WTC11 (cell line): ENCODE results near the gene PRPSAP1.

ENCODE experiments used
- ATF3 ChIP-seq: sonication (generic); formaldehyde crosslinking; conservative IDR thresholded peaks from 2 replicates; pipeline ENCODE4 v1.8.1; 2022; ENCODE audit warnings: mild to moderate bottlenecking, missing genetic modification reagents
- CTCF ChIP-seq: fragments of 200-600 bp; IDR thresholded peaks from 2 replicates; pipeline ENCODE4 v1.8.0; 2022; ENCODE audit warnings: antibody characterized with exemption
- E2F4 ChIP-seq: sonication (generic); formaldehyde crosslinking; IDR thresholded peaks from 2 replicates; pipeline ENCODE4 v1.8.1; 2022; ENCODE audit warnings: low read depth, mild to moderate bottlenecking, moderate library complexity, missing genetic modification reagents, borderline replicate concordance
- GABPB1 ChIP-seq: sonication (generic); formaldehyde crosslinking; IDR thresholded peaks from 2 replicates; pipeline ENCODE4 v1.8.1; 2023; ENCODE audit warnings: mild to moderate bottlenecking, missing genetic modification reagents
- GTF2I ChIP-seq: fragments of 250-450 bp; sonication (Bioruptor Pico); conservative IDR thresholded peaks from 2 replicates; pipeline ENCODE4 v1.4.0; 2021; ENCODE audit warnings: mild to moderate bottlenecking
- HMGXB4 ChIP-seq: sonication (generic); formaldehyde crosslinking; IDR thresholded peaks from 2 replicates; pipeline ENCODE4 v1.8.1; 2023; ENCODE audit warnings: mild to moderate bottlenecking, moderate library complexity, missing genetic modification reagents
- IRF1 ChIP-seq: sonication (generic); formaldehyde crosslinking; IDR thresholded peaks from 2 replicates; pipeline ENCODE4 v1.8.0; 2023; ENCODE audit warnings: missing genetic modification reagents
- JUN ChIP-seq: sonication (generic); formaldehyde crosslinking; IDR thresholded peaks from 2 replicates; pipeline ENCODE4 v1.8.0; 2023; ENCODE audit warnings: mild to moderate bottlenecking, missing genetic modification reagents
- NR2C2 ChIP-seq: sonication (generic); formaldehyde crosslinking; IDR thresholded peaks from 2 replicates; pipeline ENCODE4 v1.8.0; 2022; ENCODE audit warnings: mild to moderate bottlenecking, missing genetic modification reagents
- ZNF263 ChIP-seq: sonication (generic); formaldehyde crosslinking; IDR thresholded peaks from 2 replicates; pipeline ENCODE4 v1.8.1; 2022; ENCODE audit warnings: low read depth, mild to moderate bottlenecking, moderate library complexity, missing genetic modification reagents
- ZNF396 ChIP-seq: fragments of 250-450 bp; sonication (Bioruptor Pico); IDR thresholded peaks from 2 replicates; pipeline ENCODE4 v1.8.0; 2021; ENCODE audit warnings: mild to moderate bottlenecking, moderate library complexity, borderline replicate concordance

GRCh38 chr17:76354747-76355310, 1.1 kb upstream of the PRPSAP1 start:
- TF ChIP-seq CTCF (no peak), GABPB1 (CRISPR knock-in tag) (no peak), HMGXB4 (CRISPR knock-in tag) (no peak), ZNF396 (CRISPR knock-in tag) (no peak), ATF3 (CRISPR knock-in tag) (no peak), E2F4 (CRISPR knock-in tag) (no peak), IRF1 (CRISPR knock-in tag) (no peak), NR2C2 (no peak), ZNF263 (no peak), GTF2I (no peak), JUN (no peak)
